Testis (tissue), 2 donors: ENCODE measurements around the gene GDI1.

ENCODE experiments used
- POLR2A ChIP-seq: fragments of 450-650 bp; IDR thresholded peaks from one replicate; pipeline ENCODE4 v1.6.1; 2017; ENCODE audit warnings: antibody characterized with exemption, mild to moderate bottlenecking, moderate library complexity
- TF ChIP-seq, protein P1 (sequence below), 3 experiments: fragments of 450-650 bp in 2 of 3; fragments of 200-600 bp in 1 of 3; sonication (generic) in 1 of 3; IDR thresholded peaks; one replicate each; pipeline ENCODE4 v1.5.1; 2016 to 2019; ENCODE audit warnings: antibody characterized with exemption in 3 of 3, mild to moderate bottlenecking in 2 of 3, moderate library complexity in 1 of 3

GRCh38 chrX:154434394-154435168, 2.4 kb upstream of the GDI1 start:
- TF ChIP-seq, protein P1, sequence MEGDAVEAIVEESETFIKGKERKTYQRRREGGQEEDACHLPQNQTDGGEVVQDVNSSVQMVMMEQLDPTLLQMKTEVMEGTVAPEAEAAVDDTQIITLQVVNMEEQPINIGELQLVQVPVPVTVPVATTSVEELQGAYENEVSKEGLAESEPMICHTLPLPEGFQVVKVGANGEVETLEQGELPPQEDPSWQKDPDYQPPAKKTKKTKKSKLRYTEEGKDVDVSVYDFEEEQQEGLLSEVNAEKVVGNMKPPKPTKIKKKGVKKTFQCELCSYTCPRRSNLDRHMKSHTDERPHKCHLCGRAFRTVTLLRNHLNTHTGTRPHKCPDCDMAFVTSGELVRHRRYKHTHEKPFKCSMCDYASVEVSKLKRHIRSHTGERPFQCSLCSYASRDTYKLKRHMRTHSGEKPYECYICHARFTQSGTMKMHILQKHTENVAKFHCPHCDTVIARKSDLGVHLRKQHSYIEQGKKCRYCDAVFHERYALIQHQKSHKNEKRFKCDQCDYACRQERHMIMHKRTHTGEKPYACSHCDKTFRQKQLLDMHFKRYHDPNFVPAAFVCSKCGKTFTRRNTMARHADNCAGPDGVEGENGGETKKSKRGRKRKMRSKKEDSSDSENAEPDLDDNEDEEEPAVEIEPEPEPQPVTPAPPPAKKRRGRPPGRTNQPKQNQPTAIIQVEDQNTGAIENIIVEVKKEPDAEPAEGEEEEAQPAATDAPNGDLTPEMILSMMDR (IDR thresholded peaks at IDR 0.05), result no peak
- TF ChIP-seq POLR2A, result no peak
